ENCODE measurements around the gene MASP1. TPM values are rescaled to one million over a fixed set of nuclear protein-coding genes. Genes with fewer than 3 reads are reported as not detected.

Gene MASP1
- total and polyA plus RNA-seq, 2 donors (not counting 1 experiment from before 2014, with no cell fraction given), result not detected

- Histone ChIP-seq H4K20me1 (ENCODE audit: control insufficient read depth, insufficient read depth, low read length, poor library complexity, severe bottlenecking) (no peaks in the 10 kb centered on the region), H3K4me1 (ENCODE audit: control insufficient read depth in 2 of 2, insufficient read depth in 2 of 2, low read length in 2 of 2) (no peaks in the 10 kb centered on the region), H3K9me3 (ENCODE audit: control extremely low read depth in 1 of 3, control insufficient read depth in 2 of 3, insufficient read depth in 1 of 3, low read length in 2 of 3) (no peaks in the 10 kb centered on the region), H3K27me3 (replicated peaks in 1 of 4; ENCODE audit: control extremely low read depth in 1 of 4, control insufficient read depth in 3 of 4, insufficient read depth in 4 of 4, low read length in 3 of 4) (peaks cover 0 to 5% (median 0%) of the 10 kb centered on the region in 4 experiments), H2AFZ (ENCODE audit: insufficient read depth, low read depth, low read length, poor library complexity, severe bottlenecking) (no peak overlapping the region), H3K4me2 (replicated peaks; ENCODE audit: low read depth, low read length, poor library complexity, severe bottlenecking) (no peak overlapping the region), H3K9ac (ENCODE audit: low read length) (no peak overlapping the region), H3K36me3 (replicated peaks in 1 of 2; ENCODE audit: control extremely low read depth in 1 of 2, control insufficient read depth in 1 of 2, extremely low read depth in 1 of 2, insufficient read depth in 2 of 2, low read length in 1 of 2) (no peaks in the 10 kb centered on the region), H3K27ac (ENCODE audit: low read length in 2 of 2) (no peak overlapping the region), H3K4me3 (ENCODE audit: control extremely low read depth in 1 of 5, extremely low read depth in 1 of 5, insufficient read depth in 1 of 5, low read depth in 2 of 5, low read length in 4 of 5) (no peak overlapping the region), H3K79me2 (ENCODE audit: control insufficient read depth, insufficient read depth, low read length) (no peaks in the 10 kb centered on the region)
- no peaks in the 10 kb centered on the region for H3K9me3 Mint-ChIP-seq (ENCODE audit: insufficient read depth)
- ChIA-PET CTCF (no interaction called here), POLR2A (no interaction called here)
- ATAC-seq (ENCODE audit: low read depth) (no peak), DNase-seq (no peak)
- no peaks in the 10 kb centered on the region for H3K4me1 Mint-ChIP-seq
- peaks cover 37% of the 10 kb centered on the region for H3K27me3 Mint-ChIP-seq
- TF ChIP-seq CTCF (IDR thresholded peaks at IDR 0.05), result no peak
- no peak for TF ChIP-seq EZH2 (IDR thresholded peaks at IDR 0.05; ENCODE audit: borderline replicate concordance, insufficient read depth, low read depth, low read length, poor library complexity, severe bottlenecking)
- H3K27ac Mint-ChIP-seq, result no peak overlapping the region
- intact Hi-C loops (cut with micrococcal nuclease), result no loop called here
- no CpG with 5 or more reads among the region's 5 CpGs for WGBS (ENCODE audit: insufficient coverage)
- H3K4me3 Mint-ChIP-seq, result no peak overlapping the region
These were observed 33.4 kb downstream of the MASP1 start for GRCh38 chr3:187257992-187258692.

GRCh38 chr3:187257471-187257870 lies 34.1 kb downstream of the MASP1 start:
- H3K4me3 ChIP-seq (ENCODE audit: control extremely low read depth in 1 of 5, extremely low read depth in 1 of 5, insufficient read depth in 1 of 5, low read depth in 2 of 5, low read length in 4 of 5), result no peak overlapping the region
- intact Hi-C loops (cut with micrococcal nuclease), result no loop called here
- H3K9ac ChIP-seq (ENCODE audit: low read length), result no peak overlapping the region
- no peak overlapping the region for H2AFZ ChIP-seq (ENCODE audit: insufficient read depth, low read depth, low read length, poor library complexity, severe bottlenecking)
- no peaks in the 10 kb centered on the region for H4K20me1 ChIP-seq (ENCODE audit: control insufficient read depth, insufficient read depth, low read length, poor library complexity, severe bottlenecking)
- TF ChIP-seq CTCF (IDR thresholded peaks at IDR 0.05), result no peak
- no peak for TF ChIP-seq EZH2 (IDR thresholded peaks at IDR 0.05; ENCODE audit: borderline replicate concordance, insufficient read depth, low read depth, low read length, poor library complexity, severe bottlenecking)
- no peaks in the 10 kb centered on the region for H3K9me3 ChIP-seq (ENCODE audit: control extremely low read depth in 1 of 3, control insufficient read depth in 2 of 3, insufficient read depth in 1 of 3, low read length in 2 of 3)
- no CpG with 5 or more reads among the region's 6 CpGs for whole genome bisulfite sequencing (ENCODE audit: insufficient coverage)
- no peak overlapping the region for H3K4me2 ChIP-seq (replicated peaks; ENCODE audit: low read depth, low read length, poor library complexity, severe bottlenecking)
- no peaks in the 10 kb centered on the region for H3K9me3 Mint-ChIP-seq (ENCODE audit: insufficient read depth)
- no peaks in the 10 kb centered on the region for H3K4me1 Mint-ChIP-seq
- ChIA-PET POLR2A (no interaction called here), CTCF (no interaction called here)
- H3K27ac Mint-ChIP-seq, result no peak overlapping the region
- H3K27me3 Mint-ChIP-seq, result peaks cover 37% of the 10 kb centered on the region
- H3K27me3 ChIP-seq (replicated peaks in 1 of 4; ENCODE audit: control extremely low read depth in 1 of 4, control insufficient read depth in 3 of 4, insufficient read depth in 4 of 4, low read length in 3 of 4), result peaks cover 0 to 5% (median 0%) of the 10 kb centered on the region in 4 experiments
- H3K27ac ChIP-seq (ENCODE audit: low read length in 2 of 2), result no peak overlapping the region
- H3K36me3 ChIP-seq (replicated peaks in 1 of 2; ENCODE audit: control extremely low read depth in 1 of 2, control insufficient read depth in 1 of 2, extremely low read depth in 1 of 2, insufficient read depth in 2 of 2, low read length in 1 of 2), result no peaks in the 10 kb centered on the region
- no peak overlapping the region for H3K4me3 Mint-ChIP-seq
- H3K4me1 ChIP-seq (ENCODE audit: control insufficient read depth in 2 of 2, insufficient read depth in 2 of 2, low read length in 2 of 2), result no peaks in the 10 kb centered on the region
- H3K79me2 ChIP-seq (ENCODE audit: control insufficient read depth, insufficient read depth, low read length), result no peaks in the 10 kb centered on the region
- ATAC-seq (ENCODE audit: low read depth) (no peak), DNase-seq (no peak)

Measured in B cell (primary cell).